ENCODE measurements around the gene COL23A1. TPM values are rescaled to one million over a fixed set of nuclear protein-coding genes. Genes with fewer than 3 reads are reported as not detected.

Gene COL23A1
- polyA plus RNA-seq, 3 donors = 0.11 to 0.21 TPM; not detected in 1

GRCh38 chr5:178325679-178326373, 264.4 kb downstream of the COL23A1 start:
- Histone ChIP-seq H3K9me3 (replicated peaks in 1 of 2; ENCODE audit: control insufficient read depth in 1 of 2, insufficient read depth in 1 of 2, low read length in 2 of 2) (no peaks in the 10 kb centered on the region), H3K27ac (ENCODE audit: low read depth in 1 of 2, low read length in 2 of 2) (no peak overlapping the region), H3K4me2 (replicated peaks; ENCODE audit: extremely low read depth, low read length, poor library complexity, severe bottlenecking) (no peak overlapping the region), H3K4me3 (replicated peaks in 1 of 3; ENCODE audit: low read depth in 2 of 3, low read length in 3 of 3) (no peak overlapping the region), H4K20me1 (ENCODE audit: insufficient read depth, low read length) (no peaks in the 10 kb centered on the region), H2AFZ (ENCODE audit: insufficient read depth, low read depth, low read length, poor library complexity, severe bottlenecking) (no peak overlapping the region), H3K36me3 (replicated peaks in 1 of 2; ENCODE audit: control insufficient read depth in 1 of 2, insufficient read depth in 2 of 2, low read length in 2 of 2) (no peaks in the 10 kb centered on the region), H3K27me3 (ENCODE audit: control insufficient read depth in 2 of 2, insufficient read depth in 2 of 2, low read length in 2 of 2) (no peaks in the 10 kb centered on the region), H3K4me1 (ENCODE audit: control insufficient read depth in 1 of 2, insufficient read depth in 2 of 2, low read length in 2 of 2) (peaks cover 10 to 18% of the 10 kb centered on the region in 2 donors), H3K9ac (ENCODE audit: insufficient read depth, low read length, poor library complexity, severe bottlenecking) (no peak overlapping the region), H3K79me2 (ENCODE audit: insufficient read depth, low read length) (no peaks in the 10 kb centered on the region)
- Mint-ChIP-seq H3K36me3 (no peaks in the 10 kb centered on the region), H3K27me3 (ENCODE audit: low read depth in 3 of 3) (peaks cover 0 to 2% (median 0%) of the 10 kb centered on the region in 3 donors), H3K4me3 (no peak overlapping the region), H3K27ac (no peak overlapping the region), H3K9me3 (peaks cover 0 to 3% (median 0%) of the 10 kb centered on the region in 7 donors), H3K4me1 (peaks cover 10% of the 10 kb centered on the region)
- TF ChIP-seq, protein P1, sequence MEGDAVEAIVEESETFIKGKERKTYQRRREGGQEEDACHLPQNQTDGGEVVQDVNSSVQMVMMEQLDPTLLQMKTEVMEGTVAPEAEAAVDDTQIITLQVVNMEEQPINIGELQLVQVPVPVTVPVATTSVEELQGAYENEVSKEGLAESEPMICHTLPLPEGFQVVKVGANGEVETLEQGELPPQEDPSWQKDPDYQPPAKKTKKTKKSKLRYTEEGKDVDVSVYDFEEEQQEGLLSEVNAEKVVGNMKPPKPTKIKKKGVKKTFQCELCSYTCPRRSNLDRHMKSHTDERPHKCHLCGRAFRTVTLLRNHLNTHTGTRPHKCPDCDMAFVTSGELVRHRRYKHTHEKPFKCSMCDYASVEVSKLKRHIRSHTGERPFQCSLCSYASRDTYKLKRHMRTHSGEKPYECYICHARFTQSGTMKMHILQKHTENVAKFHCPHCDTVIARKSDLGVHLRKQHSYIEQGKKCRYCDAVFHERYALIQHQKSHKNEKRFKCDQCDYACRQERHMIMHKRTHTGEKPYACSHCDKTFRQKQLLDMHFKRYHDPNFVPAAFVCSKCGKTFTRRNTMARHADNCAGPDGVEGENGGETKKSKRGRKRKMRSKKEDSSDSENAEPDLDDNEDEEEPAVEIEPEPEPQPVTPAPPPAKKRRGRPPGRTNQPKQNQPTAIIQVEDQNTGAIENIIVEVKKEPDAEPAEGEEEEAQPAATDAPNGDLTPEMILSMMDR (IDR thresholded peaks at IDR 0.05) = no peak
- over 99% methylated on average over 10 of the region's 20 CpGs for WGBS (ENCODE audit: insufficient coverage)
- DNase-seq = no peak
- intact Hi-C loops (cut with micrococcal nuclease) = no loop called here

DNA sequence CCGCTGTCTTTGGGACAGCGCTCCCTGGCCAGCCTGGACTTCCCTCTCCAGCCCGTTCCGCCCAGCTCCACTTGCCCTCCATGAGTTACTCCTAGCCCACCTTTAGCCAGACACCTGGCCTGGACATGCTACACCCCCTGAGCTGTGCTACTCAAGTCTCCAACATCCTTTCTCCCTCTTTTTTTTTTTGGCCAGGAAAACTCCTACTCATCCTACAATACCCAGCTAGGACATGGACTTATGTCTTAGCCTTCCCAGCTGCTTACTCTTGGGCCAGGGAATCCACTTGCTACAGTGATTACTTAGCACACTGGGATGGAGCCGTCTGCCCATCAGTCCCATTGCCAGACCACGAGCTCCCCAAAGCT, 264.9 kb downstream of the COL23A1 start:
- intact Hi-C loops (cut with micrococcal nuclease) = no loop called here
- H2AFZ ChIP-seq (ENCODE audit: insufficient read depth, low read depth, low read length, poor library complexity, severe bottlenecking) = no peak overlapping the region
- no peak overlapping the region for H3K4me2 ChIP-seq (replicated peaks; ENCODE audit: extremely low read depth, low read length, poor library complexity, severe bottlenecking)
- Mint-ChIP-seq H3K27me3 (ENCODE audit: low read depth in 3 of 3) (peaks cover 0 to 2% (median 0%) of the 10 kb centered on the region in 3 donors), H3K27ac (no peak overlapping the region), H3K4me3 (no peak overlapping the region), H3K4me1 (peaks cover 6% of the 10 kb centered on the region), H3K36me3 (no peaks in the 10 kb centered on the region), H3K9me3 (peaks cover 0 to 3% (median 0%) of the 10 kb centered on the region in 7 donors)
- H3K27ac ChIP-seq (ENCODE audit: low read depth in 1 of 2, low read length in 2 of 2) = no peak overlapping the region
- H3K36me3 ChIP-seq (replicated peaks in 1 of 2; ENCODE audit: control insufficient read depth in 1 of 2, insufficient read depth in 2 of 2, low read length in 2 of 2) = no peaks in the 10 kb centered on the region
- H3K27me3 ChIP-seq (ENCODE audit: control insufficient read depth in 2 of 2, insufficient read depth in 2 of 2, low read length in 2 of 2) = no peaks in the 10 kb centered on the region
- no peaks in the 10 kb centered on the region for H3K9me3 ChIP-seq (replicated peaks in 1 of 2; ENCODE audit: control insufficient read depth in 1 of 2, insufficient read depth in 1 of 2, low read length in 2 of 2)
- H3K9ac ChIP-seq (ENCODE audit: insufficient read depth, low read length, poor library complexity, severe bottlenecking) = no peak overlapping the region
- H3K79me2 ChIP-seq (ENCODE audit: insufficient read depth, low read length) = no peaks in the 10 kb centered on the region
- no peaks in the 10 kb centered on the region for H4K20me1 ChIP-seq (ENCODE audit: insufficient read depth, low read length)
- H3K4me3 ChIP-seq (replicated peaks in 1 of 3; ENCODE audit: low read depth in 2 of 3, low read length in 3 of 3) = no peak overlapping the region
- WGBS (ENCODE audit: insufficient coverage) = 98% methylated on average over 6 of the region's 6 CpGs
- H3K4me1 ChIP-seq (ENCODE audit: control insufficient read depth in 1 of 2, insufficient read depth in 2 of 2, low read length in 2 of 2) = peaks cover 6 to 13% of the 10 kb centered on the region in 2 donors
- no peak for DNase-seq
- TF ChIP-seq, protein P1 (IDR thresholded peaks at IDR 0.05) = no peak
